ENCODE results near the gene HIVEP3. TPM values are rescaled to one million over a fixed set of nuclear protein-coding genes. Genes with fewer than 3 reads are reported as not detected.

The HIVEP3 gene
- total RNA-seq, 2 experiments from 2014 or later = 18.6 to 20.4 TPM

DNA sequence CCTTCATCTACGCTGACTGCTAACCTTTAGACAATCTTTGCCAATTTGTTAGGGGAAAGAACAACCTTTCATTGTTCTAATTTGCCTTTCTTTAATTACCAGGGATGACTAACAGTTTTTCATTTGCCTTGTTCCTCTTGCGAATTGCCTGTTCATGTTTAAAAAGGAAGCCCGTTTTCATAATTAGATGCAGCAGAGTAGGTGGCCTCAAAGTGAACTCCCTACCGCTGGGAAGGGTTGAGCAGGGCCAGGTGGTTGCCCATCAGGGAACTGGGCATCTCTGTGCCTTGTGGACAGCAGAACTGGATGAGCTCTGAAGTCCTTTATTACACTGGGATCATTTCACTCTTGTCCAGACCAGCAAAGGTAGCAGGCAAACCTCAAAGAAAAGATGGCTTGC is 59.0 kb downstream of the HIVEP3 start:
- TF ChIP-seq, protein P1, sequence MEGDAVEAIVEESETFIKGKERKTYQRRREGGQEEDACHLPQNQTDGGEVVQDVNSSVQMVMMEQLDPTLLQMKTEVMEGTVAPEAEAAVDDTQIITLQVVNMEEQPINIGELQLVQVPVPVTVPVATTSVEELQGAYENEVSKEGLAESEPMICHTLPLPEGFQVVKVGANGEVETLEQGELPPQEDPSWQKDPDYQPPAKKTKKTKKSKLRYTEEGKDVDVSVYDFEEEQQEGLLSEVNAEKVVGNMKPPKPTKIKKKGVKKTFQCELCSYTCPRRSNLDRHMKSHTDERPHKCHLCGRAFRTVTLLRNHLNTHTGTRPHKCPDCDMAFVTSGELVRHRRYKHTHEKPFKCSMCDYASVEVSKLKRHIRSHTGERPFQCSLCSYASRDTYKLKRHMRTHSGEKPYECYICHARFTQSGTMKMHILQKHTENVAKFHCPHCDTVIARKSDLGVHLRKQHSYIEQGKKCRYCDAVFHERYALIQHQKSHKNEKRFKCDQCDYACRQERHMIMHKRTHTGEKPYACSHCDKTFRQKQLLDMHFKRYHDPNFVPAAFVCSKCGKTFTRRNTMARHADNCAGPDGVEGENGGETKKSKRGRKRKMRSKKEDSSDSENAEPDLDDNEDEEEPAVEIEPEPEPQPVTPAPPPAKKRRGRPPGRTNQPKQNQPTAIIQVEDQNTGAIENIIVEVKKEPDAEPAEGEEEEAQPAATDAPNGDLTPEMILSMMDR (IDR thresholded peaks at IDR 0.05) = no peak
- peaks cover 41% of the 10 kb centered on the region for H3K4me1 Mint-ChIP-seq (ENCODE audit: low read depth)
- peaks cover 2% of the 10 kb centered on the region for H3K9me3 Mint-ChIP-seq
- H3K4me3 Mint-ChIP-seq = no peak overlapping the region
- ChIA-PET POLR2A (no interaction called here), CTCF (interaction anchor here (1.3 kb wide), 1 partner anchor 8 kb away, joined by 3 read pairs; no protein-coding TSS in a partner anchor)
- H3K27me3 Mint-ChIP-seq = no peaks in the 10 kb centered on the region
- H3K36me3 Mint-ChIP-seq (ENCODE audit: low read depth) = no peaks in the 10 kb centered on the region
- ATAC-seq (no peak), DNase-seq (no peak)
- intact Hi-C loops (cut with micrococcal nuclease) = loop anchor here (5.0 to 10.0 kb wide), 3 partner anchors 47 to 285 kb away; no protein-coding TSS in a partner anchor
- no peak overlapping the region for H3K27ac Mint-ChIP-seq

DNA sequence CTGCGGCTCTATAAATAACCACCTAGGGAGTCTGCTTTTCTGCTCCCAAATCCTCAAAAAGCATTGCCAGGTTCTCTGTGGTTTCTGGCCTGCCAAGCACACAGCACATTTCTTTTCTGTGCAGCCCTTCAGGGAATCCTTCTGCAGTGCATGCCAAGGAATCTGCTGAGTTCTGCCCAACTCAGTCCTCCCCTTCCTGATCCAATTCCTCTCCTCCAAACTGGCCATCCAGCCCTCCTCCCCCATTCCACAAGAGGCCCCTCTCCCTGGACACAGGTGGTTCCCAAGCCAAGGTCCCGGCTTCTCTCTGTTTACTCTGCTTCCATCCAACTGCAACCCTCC is 61.8 kb downstream of the HIVEP3 start:
- H3K27me3 Mint-ChIP-seq = no peaks in the 10 kb centered on the region
- DNase-seq (no peak), ATAC-seq (no peak)
- peaks cover 23% of the 10 kb centered on the region for H3K4me1 Mint-ChIP-seq (ENCODE audit: low read depth)
- peaks cover 2% of the 10 kb centered on the region for H3K9me3 Mint-ChIP-seq
- CTCF ChIA-PET = no interaction called here
- H3K36me3 Mint-ChIP-seq (ENCODE audit: low read depth) = no peaks in the 10 kb centered on the region
- no peak overlapping the region for H3K27ac Mint-ChIP-seq
- TF ChIP-seq, protein P1 (IDR thresholded peaks at IDR 0.05) = no peak
- POLR2A ChIA-PET = no interaction called here
- no peak overlapping the region for H3K4me3 Mint-ChIP-seq
- intact Hi-C loops (cut with micrococcal nuclease) = no loop called here

DNA sequence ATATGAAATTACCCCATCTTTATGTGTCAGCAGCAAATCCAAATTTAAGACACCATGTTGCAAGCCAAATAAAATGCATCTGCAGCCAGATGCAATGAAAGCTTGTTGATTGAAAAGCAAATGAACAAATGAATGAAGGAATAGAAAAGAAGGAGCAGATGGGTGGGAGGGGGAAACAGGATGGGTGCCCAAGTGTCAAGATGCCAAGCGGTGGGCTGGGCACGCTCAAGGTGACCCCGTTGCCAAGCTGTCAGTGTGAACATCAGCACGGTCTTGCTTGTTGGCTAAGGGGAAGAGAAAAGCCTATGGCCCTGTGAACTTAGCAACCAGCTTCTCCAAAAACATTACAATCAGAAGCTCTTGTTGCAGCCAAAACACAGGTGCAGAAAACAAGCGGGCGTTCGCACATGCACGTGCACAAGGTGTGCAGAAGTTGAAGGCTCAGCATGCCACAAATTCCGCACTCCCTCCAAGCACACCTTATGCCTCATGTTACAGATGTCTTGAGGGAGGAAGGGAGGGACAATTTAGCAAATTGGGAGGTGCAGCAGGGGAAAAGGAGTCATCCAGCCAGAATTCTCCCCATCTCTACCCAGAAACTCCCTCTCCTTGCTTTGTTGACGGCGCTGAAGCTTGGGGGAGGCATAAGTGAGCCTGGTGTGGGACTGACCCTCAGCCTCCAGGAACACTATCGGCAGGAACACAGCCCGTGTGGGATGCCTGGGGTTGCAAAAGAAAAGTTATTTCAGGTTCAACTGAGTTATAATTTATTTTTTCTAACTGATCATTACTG is 62.4 kb downstream of the HIVEP3 start:
- intact Hi-C loops (cut with micrococcal nuclease) = no loop called here
- H3K27ac Mint-ChIP-seq = no peak overlapping the region
- ChIA-PET POLR2A (no interaction called here), CTCF (no interaction called here)
- no peaks in the 10 kb centered on the region for H3K36me3 Mint-ChIP-seq (ENCODE audit: low read depth)
- H3K4me1 Mint-ChIP-seq (ENCODE audit: low read depth) = peaks cover 21% of the 10 kb centered on the region
- TF ChIP-seq, protein P1 (IDR thresholded peaks at IDR 0.05) = no peak
- no peaks in the 10 kb centered on the region for H3K27me3 Mint-ChIP-seq
- peaks cover 2% of the 10 kb centered on the region for H3K9me3 Mint-ChIP-seq
- H3K4me3 Mint-ChIP-seq = no peak overlapping the region
- ATAC-seq (no peak), DNase-seq (no peak)

DNA sequence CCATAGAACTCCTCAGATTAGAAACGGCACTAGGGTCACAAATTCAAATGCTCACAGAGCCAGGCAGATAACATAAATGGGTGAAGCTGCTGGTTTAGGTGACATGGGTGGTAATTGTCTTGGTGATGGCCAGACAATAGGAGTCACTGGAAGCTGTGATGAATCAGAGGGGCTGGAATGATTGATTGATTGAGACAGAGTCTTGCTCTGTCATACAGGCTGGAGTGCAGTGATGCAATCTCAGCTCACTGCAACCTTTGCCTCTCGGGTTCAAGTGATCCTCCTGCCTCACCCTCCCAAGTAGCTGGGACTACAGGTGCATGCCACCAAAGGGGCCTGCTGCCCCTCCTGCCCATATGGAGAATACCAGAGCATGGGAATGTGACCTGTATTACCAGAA is 63.0 kb downstream of the HIVEP3 start:
- DNase-seq = no peak
- Mint-ChIP-seq H3K9me3 (peaks cover 2% of the 10 kb centered on the region), H3K36me3 (ENCODE audit: low read depth) (no peaks in the 10 kb centered on the region), H3K27ac (no peak overlapping the region), H3K4me1 (ENCODE audit: low read depth) (peaks cover 20% of the 10 kb centered on the region), H3K27me3 (no peaks in the 10 kb centered on the region), H3K4me3 (no peak overlapping the region)
- no peak for ATAC-seq
- ChIA-PET POLR2A (no interaction called here), CTCF (no interaction called here)
- intact Hi-C loops (cut with micrococcal nuclease) = no loop called here
- TF ChIP-seq, protein P1 (IDR thresholded peaks at IDR 0.05) = no peak

DNA sequence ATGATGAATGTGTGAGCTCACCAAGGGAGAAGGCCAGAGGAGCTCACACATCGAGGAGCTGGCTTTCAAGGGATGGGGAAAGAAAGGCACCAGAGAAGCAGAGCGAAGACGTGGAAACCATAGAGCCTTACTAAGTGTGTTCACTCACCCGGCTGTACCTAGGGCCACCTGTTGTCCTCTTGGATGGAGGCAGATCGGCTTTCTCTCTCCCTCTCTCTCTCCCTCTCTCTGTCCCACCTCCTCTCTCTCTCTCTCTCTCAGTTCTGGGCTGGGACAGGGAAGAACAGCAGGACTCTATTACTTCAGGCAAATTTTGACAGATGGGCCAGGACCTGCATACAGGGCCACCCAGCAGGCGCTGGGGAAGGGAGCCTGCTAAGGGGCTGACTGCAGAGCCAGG is 64.8 kb downstream of the HIVEP3 start:
- intact Hi-C loops (cut with micrococcal nuclease) = no loop called here
- no peak overlapping the region for H3K27ac Mint-ChIP-seq
- POLR2A ChIA-PET = no interaction called here
- TF ChIP-seq, protein P1 (IDR thresholded peaks at IDR 0.05) = no peak
- H3K4me1 Mint-ChIP-seq (ENCODE audit: low read depth) = peaks cover 24% of the 10 kb centered on the region
- no peaks in the 10 kb centered on the region for H3K27me3 Mint-ChIP-seq
- no peak overlapping the region for H3K4me3 Mint-ChIP-seq
- no peak for DNase-seq
- ATAC-seq = no peak
- no peaks in the 10 kb centered on the region for H3K36me3 Mint-ChIP-seq (ENCODE audit: low read depth)
- CTCF ChIA-PET = no interaction called here
- H3K9me3 Mint-ChIP-seq = peaks cover 2% of the 10 kb centered on the region
